Fibroblast of mammary gland (primary cell): ENCODE results near the gene MED29.
"Not testable (repeated sequence)": the region's sequence is repeated elsewhere in the genome, so short reads cannot be mapped to it uniquely, and the experiment has no call there.

Source experiments
- DNase-seq: peaks from one replicate; pipeline ENCODE4 v3.0.0-alpha.2; 2010; ENCODE audit warnings: low read depth
- H3K4me3 ChIP-seq: 2 replicates; pipeline ENCODE4 v1.5.1; 2011; ENCODE audit warnings: low read depth, mild to moderate bottlenecking, low read length, moderate library complexity; ENCODE audit not compliant: control insufficient read depth
- CTCF ChIP-seq: conservative IDR thresholded peaks from 2 replicates; pipeline ENCODE4 v1.5.1; 2011; ENCODE audit warnings: low read depth, low read length, inconsistent platforms; ENCODE audit not compliant: control insufficient read depth, insufficient read depth

The MED29 gene

DNA sequence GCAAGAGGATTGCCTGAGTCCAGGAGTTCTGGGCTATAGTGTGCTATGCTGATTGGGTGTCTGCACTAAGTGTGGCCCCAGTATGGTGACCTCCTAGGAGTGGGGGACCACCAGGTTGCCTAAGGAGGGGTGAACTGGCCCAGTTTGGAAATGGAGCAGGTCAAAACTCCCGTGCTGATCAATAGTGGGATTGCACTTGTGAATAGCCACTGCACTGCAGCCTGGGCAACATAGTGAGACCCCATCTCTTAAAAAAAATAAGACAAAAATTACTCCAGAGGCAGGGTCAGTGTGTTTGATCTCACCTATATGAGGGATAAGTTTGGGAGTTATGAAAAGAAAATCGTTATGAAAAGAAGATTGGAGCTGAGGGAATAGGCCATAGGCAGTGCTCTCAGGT, 22.0 kb upstream of the MED29 start:
- H3K4me3 ChIP-seq = no peak overlapping the region
- no peak for TF ChIP-seq CTCF
- DNase-seq = no peak

DNA sequence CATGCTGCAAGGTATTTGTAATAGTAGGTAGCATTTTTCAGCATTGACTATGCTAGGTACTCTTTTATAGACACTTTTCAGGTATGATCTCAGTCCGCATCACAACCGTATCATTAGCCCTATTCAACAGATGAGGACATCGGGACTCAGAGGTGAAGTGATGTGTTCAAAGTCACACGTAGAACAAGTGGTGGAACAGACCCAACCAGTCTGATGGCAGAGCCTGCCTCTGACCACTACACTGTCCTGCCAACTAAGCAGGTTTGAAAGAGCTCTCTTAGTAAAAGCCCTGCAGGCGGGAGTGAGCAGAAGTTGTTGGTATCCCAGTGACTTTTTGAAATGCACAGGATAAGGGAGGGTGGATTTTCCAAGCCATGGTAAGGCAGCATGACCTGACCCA, 20.4 kb upstream of the MED29 start:
- TF ChIP-seq CTCF = no peak
- no peak overlapping the region for H3K4me3 ChIP-seq
- DNase-seq = no peak

DNA sequence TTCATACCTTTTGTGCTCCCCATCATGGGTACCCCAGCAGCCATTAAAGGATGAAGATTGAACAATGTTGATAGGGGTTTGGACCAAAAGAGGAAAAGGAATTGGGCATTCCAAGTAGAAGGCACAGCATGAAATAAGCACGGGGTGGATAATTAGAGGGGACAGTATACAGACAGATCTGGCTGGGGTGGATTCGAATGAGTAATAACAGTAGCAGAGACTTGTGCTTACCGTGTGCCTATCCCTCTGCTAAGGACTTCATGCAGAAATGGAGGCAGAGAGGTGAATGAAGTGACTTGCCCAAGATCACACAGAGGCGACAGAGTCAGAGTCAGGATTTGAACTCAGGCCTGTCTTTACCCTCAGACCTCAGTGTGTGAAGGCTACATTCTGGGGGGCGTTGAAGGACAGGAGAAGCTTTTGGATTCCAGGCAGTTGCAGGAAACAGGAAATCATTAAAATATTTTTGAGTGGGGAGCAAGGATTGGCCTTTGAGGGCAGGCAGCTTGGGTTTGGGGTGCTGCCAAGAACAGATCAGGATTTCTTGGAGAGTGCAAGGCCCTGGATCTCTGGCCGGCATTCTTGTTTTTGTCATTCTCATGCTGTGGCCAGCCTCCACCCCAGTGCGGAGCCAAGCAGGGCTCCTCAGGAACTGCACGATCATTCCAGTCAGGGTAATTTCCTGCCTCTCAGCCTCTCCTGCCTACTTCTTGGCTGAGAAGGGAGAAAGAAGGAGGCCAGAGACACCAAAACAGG, 19.0 kb upstream of the MED29 start:
- no peak overlapping the region for H3K4me3 ChIP-seq
- DNase-seq = peak; percentile 95
- no peak for TF ChIP-seq CTCF

GRCh38 chr19:39372941-39373340, 18.2 kb upstream of the MED29 start:
- no peak for TF ChIP-seq CTCF
- peak; percentile 51 for DNase-seq
- H3K4me3 ChIP-seq = no peak overlapping the region

GRCh38 chr19:39375929-39376328, 15.2 kb upstream of the MED29 start:
- no peak for TF ChIP-seq CTCF
- no peak for DNase-seq
- no peak overlapping the region for H3K4me3 ChIP-seq

DNA sequence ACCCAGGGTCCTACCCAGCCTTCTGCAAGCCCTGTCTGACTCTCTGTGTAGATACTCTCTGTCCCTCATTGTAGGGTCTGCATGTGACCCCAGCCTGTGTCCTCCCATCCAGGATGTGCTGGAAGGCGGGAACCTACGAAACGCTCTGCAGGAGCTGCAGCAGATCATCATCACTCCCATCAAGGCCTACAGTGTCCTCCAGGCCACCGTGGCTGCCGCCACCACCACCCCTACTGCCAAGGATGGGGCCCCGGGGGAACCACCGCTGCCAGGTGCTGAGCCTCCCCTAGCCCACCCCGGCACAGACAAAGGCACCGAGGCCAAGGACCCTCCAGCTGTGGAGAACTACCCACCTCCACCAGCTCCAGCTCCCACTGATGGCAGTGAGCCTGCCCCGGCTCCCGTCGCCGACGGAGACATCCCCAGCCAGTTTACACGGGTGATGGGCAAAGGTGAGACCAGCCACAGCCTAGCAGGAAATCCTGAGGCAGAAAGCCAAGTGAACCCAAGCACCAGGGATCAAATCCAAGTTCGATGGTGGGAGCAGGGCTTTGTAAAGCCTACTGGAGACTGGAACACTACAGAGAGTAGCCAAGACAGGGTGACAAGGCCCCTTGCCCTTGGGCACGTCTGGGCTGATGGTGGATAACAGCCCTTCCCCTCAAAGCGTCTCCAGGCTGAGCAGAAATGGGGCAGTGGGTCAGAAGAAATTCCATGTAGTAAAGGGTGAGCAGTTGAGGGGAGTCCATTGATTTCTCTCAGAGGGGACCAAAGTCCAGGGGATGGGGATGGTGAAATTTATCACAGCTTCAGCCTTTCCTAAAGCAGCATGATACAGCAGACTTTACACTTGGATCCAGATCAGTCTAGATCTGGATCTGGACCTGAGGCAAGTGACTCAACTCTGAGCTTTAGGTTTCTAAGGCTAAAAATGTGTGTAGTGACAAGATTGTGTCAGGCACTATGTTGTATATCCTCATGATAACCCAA, 13.5 kb upstream of the MED29 start:
- DNase-seq = no peak
- TF ChIP-seq CTCF = no peak
- H3K4me3 ChIP-seq = no peak overlapping the region

DNA sequence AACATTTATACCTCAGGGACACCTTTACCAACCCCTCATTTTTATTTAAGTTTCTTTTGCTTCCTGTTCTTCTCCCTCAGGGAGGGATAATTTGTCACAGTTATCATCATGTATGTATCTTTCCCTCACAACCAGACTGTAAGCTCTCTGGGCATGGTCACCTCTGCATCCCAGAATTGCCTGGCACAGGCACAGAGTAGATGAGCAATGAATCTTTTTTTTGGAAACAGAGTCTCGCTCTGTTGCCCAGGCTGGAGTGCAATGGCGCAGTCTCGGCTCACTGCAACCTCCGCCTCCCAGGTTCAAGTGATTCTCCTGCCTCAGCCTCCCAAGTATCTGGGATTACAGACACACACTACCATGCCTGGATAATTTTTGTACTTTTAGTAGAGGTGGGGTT, 11.8 kb upstream of the MED29 start:
- H3K4me3 ChIP-seq, DNase-seq: not testable (repeated sequence)
